Astrocyte of the cerebellum (primary cell): Measurements from ENCODE around the gene LMO7.

Experiments used
- DNase-seq: peaks from one replicate; pipeline ENCODE4 v3.0.0-alpha.2; 2011; ENCODE audit warnings: low read depth
- H3K4me3 ChIP-seq: 2 replicates; pipeline ENCODE4 v1.5.1; 2011; ENCODE audit warnings: mild to moderate bottlenecking, low read depth, low read length, moderate library complexity
- CTCF ChIP-seq: IDR thresholded peaks from 2 replicates; pipeline ENCODE4 v1.5.1; 2012; ENCODE audit warnings: low read length, low read depth, moderate library complexity, mild to moderate bottlenecking; ENCODE audit errors: missing control alignments
- in situ Hi-C: cut with HindIII; loops from 2 replicates; pipeline ENCODE4 v1.10.0; 2017; ENCODE audit warnings: low sequenced_read_pairs

Gene LMO7

DNA sequence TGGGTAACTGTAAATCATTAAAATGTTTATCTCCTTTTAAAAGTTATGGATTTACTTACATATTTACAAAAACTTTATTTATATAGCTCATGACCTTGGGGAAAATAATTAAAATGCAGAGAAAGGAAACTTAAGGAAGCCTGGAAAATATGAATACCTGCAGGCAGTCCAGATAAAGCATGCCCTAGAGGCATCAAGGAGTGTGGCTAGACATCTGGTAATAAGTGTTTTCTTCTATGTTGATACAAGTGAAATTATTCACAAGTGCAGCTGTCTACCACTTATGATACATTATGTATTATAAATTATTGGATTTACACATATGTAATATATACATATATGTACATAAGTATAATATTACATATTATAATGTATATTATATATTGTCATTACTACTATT is 207.9 kb downstream of the LMO7 start:
- DNase-seq, result no peak
- no peak for TF ChIP-seq CTCF
- no peak overlapping the region for H3K4me3 ChIP-seq
- in situ Hi-C loops, result no loop called here

DNA sequence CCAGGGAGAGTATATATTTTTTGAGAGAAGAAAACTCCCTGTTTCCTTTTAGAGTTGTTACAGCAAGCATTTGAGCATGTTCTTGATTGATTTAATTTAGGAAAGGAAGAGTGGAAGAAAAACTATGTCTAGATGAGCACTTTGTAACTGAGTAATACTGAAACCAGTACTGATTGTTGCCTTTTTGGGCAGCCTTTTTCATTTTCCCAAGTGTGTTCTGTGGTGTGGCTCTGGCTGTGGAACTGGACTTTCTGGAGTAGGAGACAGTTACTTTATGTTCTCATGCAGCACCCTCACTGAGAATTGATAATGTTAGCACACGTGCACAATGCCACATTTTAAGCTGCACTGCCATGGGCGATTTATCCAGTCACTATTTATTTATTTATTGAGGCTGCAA is 211.5 kb downstream of the LMO7 start:
- in situ Hi-C loops, result no loop called here
- H3K4me3 ChIP-seq, result no peak overlapping the region
- TF ChIP-seq CTCF, result no peak
- DNase-seq, result no peak

DNA sequence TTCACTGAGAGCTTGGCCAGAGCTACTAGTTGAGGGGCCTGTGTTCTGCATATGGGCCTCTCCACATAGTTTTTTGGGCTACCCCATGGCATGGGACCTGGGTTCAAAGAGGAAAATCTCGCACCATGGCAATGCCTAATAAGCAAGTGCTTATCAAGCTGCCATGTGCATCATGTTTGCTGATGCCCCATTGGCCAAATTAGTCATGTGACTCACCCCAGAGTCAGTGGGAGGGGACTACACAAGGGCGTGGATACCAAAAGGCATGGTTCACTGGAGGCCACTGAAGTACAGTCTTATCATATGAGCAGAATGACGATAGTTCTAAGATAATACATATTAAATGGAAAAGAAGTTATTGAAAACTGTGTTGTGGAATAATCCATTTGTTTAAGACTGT is 214.8 kb downstream of the LMO7 start:
- no peak overlapping the region for H3K4me3 ChIP-seq
- in situ Hi-C loops, result loop anchor here (25.0 kb wide), 1 partner anchor 1061 kb away; no protein-coding TSS in a partner anchor
- DNase-seq, result no peak
- TF ChIP-seq CTCF, result no peak

DNA sequence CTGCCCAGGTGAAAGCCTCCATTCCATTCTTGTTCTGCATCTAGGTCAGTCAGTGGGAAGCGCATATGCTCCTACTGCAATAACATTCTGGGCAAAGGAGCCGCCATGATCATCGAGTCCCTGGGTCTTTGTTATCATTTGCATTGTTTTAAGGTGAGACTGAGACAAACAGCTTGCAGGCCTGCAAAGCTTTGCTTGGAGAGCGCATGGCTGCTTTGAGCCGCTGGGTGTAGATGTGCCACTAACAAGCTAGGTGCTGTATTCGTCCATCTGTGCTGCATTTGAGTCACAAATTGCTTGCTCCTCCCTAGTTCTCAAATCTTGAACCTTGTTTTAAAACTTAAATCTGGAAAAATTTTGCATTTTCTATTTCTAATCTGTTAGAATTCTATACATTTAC is 219.1 kb downstream of the LMO7 start:
- no peak for TF ChIP-seq CTCF
- in situ Hi-C loops, result loop anchor here (25.0 kb wide), 1 partner anchor 1057 kb away; no protein-coding TSS in a partner anchor
- DNase-seq, result no peak
- H3K4me3 ChIP-seq, result no peak overlapping the region

DNA sequence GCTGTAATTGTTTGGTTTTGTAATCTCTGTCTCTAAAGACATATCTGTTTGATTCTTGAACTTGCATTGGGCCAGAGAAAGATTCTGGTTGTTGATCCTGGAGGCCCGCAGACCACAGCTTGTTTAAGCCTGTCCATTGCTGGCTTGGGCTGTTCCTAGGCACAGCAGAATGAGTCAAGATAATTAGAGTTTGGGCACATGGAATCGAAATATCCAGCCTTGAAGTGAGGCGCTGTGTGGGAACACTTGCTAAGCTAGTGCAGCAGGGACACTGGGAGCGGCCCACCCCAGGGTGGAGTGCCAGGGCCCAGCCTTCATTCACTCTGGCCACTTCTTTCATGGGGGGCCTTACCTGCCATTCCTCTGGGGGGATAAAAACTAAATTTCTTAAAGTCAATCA is 219.7 kb downstream of the LMO7 start:
- no peak for DNase-seq
- no peak overlapping the region for H3K4me3 ChIP-seq
- TF ChIP-seq CTCF, result no peak
- in situ Hi-C loops, result loop anchor here (25.0 kb wide), 1 partner anchor 1056 kb away; no protein-coding TSS in a partner anchor

DNA sequence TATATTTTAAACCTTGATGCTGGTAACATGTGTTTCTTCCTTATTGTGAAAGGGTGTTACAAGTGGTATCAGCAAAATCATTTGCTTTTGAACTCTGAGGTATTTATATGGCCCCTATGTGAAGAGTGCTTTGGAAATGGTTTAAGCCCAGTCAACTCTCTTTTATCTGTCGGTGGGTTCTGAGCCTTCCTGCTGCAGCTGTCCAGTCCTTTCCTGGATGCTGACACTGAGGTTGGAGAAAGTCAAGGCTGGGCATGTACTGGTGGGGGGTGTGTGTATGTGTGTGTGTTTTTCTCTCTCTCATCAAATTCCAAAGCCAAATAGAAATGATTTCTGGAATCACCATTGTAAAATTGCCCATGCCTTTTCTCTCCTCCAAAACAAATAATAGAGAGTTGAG is 221.2 kb downstream of the LMO7 start:
- TF ChIP-seq CTCF, result no peak
- DNase-seq, result no peak
- in situ Hi-C loops, result loop anchor here (25.0 kb wide), 1 partner anchor 1055 kb away; no protein-coding TSS in a partner anchor
- H3K4me3 ChIP-seq, result no peak overlapping the region
